HG02623 (cell line): ENCODE results near the gene PRRT1.

Experiments used
- ATAC-seq: cut with Tn5 transposase; IDR thresholded peaks from one replicate; pipeline ENCODE4 v1.9.1; 2021; ENCODE audit warnings: moderate library complexity; ENCODE audit not compliant: unreplicated experiment

Gene PRRT1

GRCh38 chr6:32175711-32176475, 24.2 kb upstream of the PRRT1 start, which contains the start of gene AGPAT1:
Gene AGPAT1, minus strand, starts transcription at chr6:32176084. Its CDS starts 4,588 bp downstream, at chr6:32171496.
- ATAC-seq: peak; percentile 39

GRCh38 chr6:32175322-32175710, 23.6 kb upstream of the PRRT1 start:
- ATAC-seq: no peak

- no peak for ATAC-seq
Measured at GRCh38 chr6:32174416-32174815, 22.7 kb upstream of the PRRT1 start.

GRCh38 chr6:32173051-32173727, 21.4 kb upstream of the PRRT1 start:
- ATAC-seq: no peak

GRCh38 chr6:32171234-32171633, 19.5 kb upstream of the PRRT1 start:
- no peak for ATAC-seq

- ATAC-seq: no peak
Measured at GRCh38 chr6:32170294-32170693, 18.6 kb upstream of the PRRT1 start.

GRCh38 chr6:32168807-32169591, 17.3 kb upstream of the PRRT1 start:
- ATAC-seq: no peak

GRCh38 chr6:32168350-32168749, 16.6 kb upstream of the PRRT1 start:
- ATAC-seq: no peak

GRCh38 chr6:32167761-32168262, 16.1 kb upstream of the PRRT1 start:
- ATAC-seq: no peak

GRCh38 chr6:32167154-32167760, 15.5 kb upstream of the PRRT1 start:
- no peak for ATAC-seq

- ATAC-seq: no peak
Measured at GRCh38 chr6:32166411-32167061, 14.8 kb upstream of the PRRT1 start.

- ATAC-seq: no peak
Measured at GRCh38 chr6:32164295-32164694, 12.6 kb upstream of the PRRT1 start, which contains the start of gene EGFL8. Gene EGFL8, plus strand, starts transcription at chr6:32164595. Its CDS starts 1,571 bp downstream, at chr6:32166166.

GRCh38 chr6:32163559-32164258, 12.0 kb upstream of the PRRT1 start:
- ATAC-seq: no peak

GRCh38 chr6:32158052-32158451, 6.3 kb upstream of the PRRT1 start:
- ATAC-seq: no peak

GRCh38 chr6:32156891-32157290, 5.2 kb upstream of the PRRT1 start:
- ATAC-seq: no peak

GRCh38 chr6:32154514-32155161, 2.9 kb upstream of the PRRT1 start:
- no peak for ATAC-seq

- no peak for ATAC-seq
Measured at GRCh38 chr6:32153564-32154513, 2.1 kb upstream of the PRRT1 start, which contains the start of gene PPT2. Gene PPT2, plus strand, starts transcription at chr6:32154141. Its CDS starts 454 bp downstream, at chr6:32154595.
